OCI-LY1 (cell line): ENCODE data around the gene NTRK3.

ENCODE experiments used
- EZH2 ChIP-seq: fragments of 200-600 bp; sonication (generic), shearing (Covaris generic); IDR thresholded peaks from 2 replicates; pipeline ENCODE4 v1.8.0; 2017; ENCODE audit warnings: borderline replicate concordance, mixed run types, mild to moderate bottlenecking, antibody characterized with exemption, low read length, moderate library complexity, mixed read lengths
- TF ChIP-seq, protein P1 (sequence below): fragments of 200-600 bp; sonication (generic), shearing (Covaris generic); IDR thresholded peaks from 2 replicates; pipeline ENCODE4 v1.5.1; 2017; ENCODE audit warnings: mild to moderate bottlenecking, antibody characterized with exemption, low read length, moderate library complexity, mixed read lengths

DNA sequence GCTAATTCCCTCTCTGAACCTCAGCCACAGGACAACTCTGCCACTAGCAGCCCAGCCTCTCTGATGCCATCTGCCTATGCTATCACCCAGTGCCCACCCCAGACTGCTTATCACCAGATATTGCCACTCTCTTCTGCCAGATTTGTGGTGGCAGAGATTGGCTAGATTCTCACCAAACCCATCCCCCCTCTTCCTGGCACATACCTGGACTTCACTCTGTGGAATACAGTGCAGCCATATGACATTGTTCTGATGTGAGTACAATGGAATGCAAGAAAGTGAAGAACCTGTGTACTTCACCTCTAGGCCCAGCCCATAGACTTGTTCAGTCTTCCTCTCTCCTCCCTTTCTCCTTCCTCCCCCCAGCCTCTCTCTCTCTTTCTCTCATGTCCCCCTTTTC lies 46.9 kb upstream of the NTRK3 start:
- TF ChIP-seq, protein P1, sequence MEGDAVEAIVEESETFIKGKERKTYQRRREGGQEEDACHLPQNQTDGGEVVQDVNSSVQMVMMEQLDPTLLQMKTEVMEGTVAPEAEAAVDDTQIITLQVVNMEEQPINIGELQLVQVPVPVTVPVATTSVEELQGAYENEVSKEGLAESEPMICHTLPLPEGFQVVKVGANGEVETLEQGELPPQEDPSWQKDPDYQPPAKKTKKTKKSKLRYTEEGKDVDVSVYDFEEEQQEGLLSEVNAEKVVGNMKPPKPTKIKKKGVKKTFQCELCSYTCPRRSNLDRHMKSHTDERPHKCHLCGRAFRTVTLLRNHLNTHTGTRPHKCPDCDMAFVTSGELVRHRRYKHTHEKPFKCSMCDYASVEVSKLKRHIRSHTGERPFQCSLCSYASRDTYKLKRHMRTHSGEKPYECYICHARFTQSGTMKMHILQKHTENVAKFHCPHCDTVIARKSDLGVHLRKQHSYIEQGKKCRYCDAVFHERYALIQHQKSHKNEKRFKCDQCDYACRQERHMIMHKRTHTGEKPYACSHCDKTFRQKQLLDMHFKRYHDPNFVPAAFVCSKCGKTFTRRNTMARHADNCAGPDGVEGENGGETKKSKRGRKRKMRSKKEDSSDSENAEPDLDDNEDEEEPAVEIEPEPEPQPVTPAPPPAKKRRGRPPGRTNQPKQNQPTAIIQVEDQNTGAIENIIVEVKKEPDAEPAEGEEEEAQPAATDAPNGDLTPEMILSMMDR, result no peak
- TF ChIP-seq EZH2, result no peak
